Keratinocyte (primary cell): ENCODE results near the gene TWIST2. TPM values are rescaled to one million over a fixed set of nuclear protein-coding genes. Genes with fewer than 3 reads are reported as not detected.

Experiments
- DNase-seq: peaks from one replicate; pipeline ENCODE4 v3.0.0-alpha.2; 2011; ENCODE audit warnings: low read depth, missing footprints, low spot score
- FAIRE-seq: peaks from 2 replicates; lab custom pipeline; 2011; peaks lifted over from hg19 to GRCh38; lab: Jason Lieb, UNC
- H2AFZ ChIP-seq: 2 replicates; pipeline ENCODE4 v1.6.0; 2012; ENCODE audit warnings: low read length, control low read depth, inconsistent platforms; ENCODE audit not compliant: control insufficient read depth
- H3K27ac ChIP-seq: 2 replicates; pipeline ENCODE4 v1.5.1; 2011; ENCODE audit warnings: low read length; ENCODE audit not compliant: control insufficient read depth, insufficient read depth
- H3K27me3 ChIP-seq: 3 replicates; pipeline ENCODE4 v1.6.0; 2011; ENCODE audit warnings: low read length; ENCODE audit not compliant: control insufficient read depth, insufficient read depth; ENCODE audit errors: extremely low read depth
- H3K36me3 ChIP-seq, 2 experiments: 2 replicates in 1 of 2; 3 replicates in 1 of 2; pipeline ENCODE4 v1.5.1; 2011; ENCODE audit warnings: low read length in 2 of 2, mild to moderate bottlenecking in 1 of 2; ENCODE audit not compliant: control insufficient read depth in 2 of 2, insufficient read depth in 2 of 2; ENCODE audit errors: extremely low read depth in 1 of 2
- H3K4me1 ChIP-seq: 3 replicates; pipeline ENCODE4 v1.5.1; 2011; ENCODE audit warnings: low read length; ENCODE audit not compliant: control insufficient read depth, insufficient read depth; ENCODE audit errors: extremely low read depth
- H3K4me2 ChIP-seq: 3 replicates; pipeline ENCODE4 v1.6.0; 2011; ENCODE audit warnings: low read depth, low read length; ENCODE audit not compliant: control insufficient read depth, insufficient read depth; ENCODE audit errors: extremely low read depth
- H3K4me3 ChIP-seq, 3 experiments: fragments of 200-600 bp in 1 of 3; sonication (generic) in 1 of 3; 2 replicates in 2 of 3; 3 replicates in 1 of 3; pipeline ENCODE4 v1.5.1; 2011 to 2016; ENCODE audit warnings: low read length in 3 of 3, mild to moderate bottlenecking in 3 of 3, control low read depth in 2 of 3, inconsistent platforms in 1 of 3, low read depth in 1 of 3, mixed read lengths in 1 of 3, mixed run types in 1 of 3, moderate library complexity in 1 of 3; ENCODE audit not compliant: control insufficient read depth in 2 of 3, insufficient read depth in 2 of 3; ENCODE audit errors: extremely low read depth in 1 of 3
- H3K79me2 ChIP-seq: 2 replicates; pipeline ENCODE4 v1.6.0; 2012; ENCODE audit warnings: low read length; ENCODE audit not compliant: control insufficient read depth, insufficient read depth
- H3K9ac ChIP-seq: 3 replicates; pipeline ENCODE4 v1.6.0; 2011; ENCODE audit warnings: low read length; ENCODE audit not compliant: control insufficient read depth, insufficient read depth; ENCODE audit errors: extremely low read depth
- H3K9me1 ChIP-seq: 3 replicates; pipeline ENCODE4 v1.6.0; 2011; ENCODE audit warnings: low read length; ENCODE audit not compliant: control insufficient read depth, insufficient read depth; ENCODE audit errors: extremely low read depth
- H3K9me3 ChIP-seq: 2 replicates; pipeline ENCODE4 v1.5.1; 2012; ENCODE audit warnings: low read depth, low read length; ENCODE audit not compliant: control insufficient read depth
- H4K20me1 ChIP-seq: 3 replicates; pipeline ENCODE4 v1.6.0; 2011; ENCODE audit warnings: low read length; ENCODE audit not compliant: control insufficient read depth, insufficient read depth; ENCODE audit errors: extremely low read depth
- CTCF ChIP-seq, 3 experiments: IDR thresholded peaks in 1 of 3; conservative IDR thresholded peaks in 1 of 3; optimal IDR thresholded peaks in 1 of 3; 2 replicates in 2 of 3; 3 replicates in 1 of 3; pipeline versions ENCODE3 to v1.5.1; 2011; ENCODE audit warnings: low read length in 3 of 3, mild to moderate bottlenecking in 3 of 3, moderate library complexity in 2 of 3, control low read depth in 1 of 3, inconsistent platforms in 1 of 3; ENCODE audit not compliant: insufficient read depth in 2 of 3; ENCODE audit errors: extremely low read depth in 1 of 3
- EZH2 ChIP-seq: IDR thresholded peaks from one replicate; pipeline ENCODE4 v1.6.1; 2012; ENCODE audit warnings: inconsistent platforms, mild to moderate bottlenecking, low read length, moderate library complexity
- dilution Hi-C: fragments of 300-500 bp; cut with MboI; formaldehyde crosslinking; loops from one replicate; pipeline ENCODE4 v1.7.0; 2020; ENCODE audit warnings: low sequenced_read_pairs; ENCODE audit not compliant: extremely low pct_ligation_motif_present
- polyA plus RNA-seq, 5 experiments: library from polyadenylated mRNA; depleted of rRNA in 3 of 5; stranded (reverse) in 3 of 5; stranded (forward) in 1 of 5; unstranded in 1 of 5; fragments of >200 nt; gene quantifications; 1 replicate in 1 of 5; 2 replicates in 3 of 5; 3 replicates in 1 of 5; pipeline versions ENCODE4 v1.2.1 to v1.2.3, GENCODE V29; 2011 to 2012; ENCODE audit warnings: missing spikeins in 2 of 5, low read depth in 1 of 5, low replicate concordance in 1 of 5

TWIST2 gene
- polyA plus RNA-seq, 1 donor (not counting 4 experiments of a cell fraction or from before 2014, with no cell fraction given): 5.5 TPM

GRCh38 chr2:238921681-238922319 is 73.9 kb downstream of the TWIST2 start:
- no peak overlapping the region for H3K4me2 ChIP-seq
- H3K4me3 ChIP-seq: no peak overlapping the region
- no peak for DNase-seq
- H3K79me2 ChIP-seq: no peaks in the 10 kb centered on the region
- dilution Hi-C loops: no loop called here
- H3K9me1 ChIP-seq: no peaks in the 10 kb centered on the region
- peaks cover 30% of the 10 kb centered on the region for H3K27me3 ChIP-seq
- no peak for FAIRE-seq
- no peak for TF ChIP-seq CTCF (optimal IDR thresholded peaks at IDR 0.05 in 1 of 3, IDR thresholded peaks at IDR 0.05 in 1 of 3, conservative IDR thresholded peaks at IDR 0.05 in 1 of 3; ENCODE audit: extremely low read depth in 1 of 3, insufficient read depth in 2 of 3, low read length in 3 of 3)
- H3K36me3 ChIP-seq: no peaks in the 10 kb centered on the region
- H3K9ac ChIP-seq: no peak overlapping the region
- no peaks in the 10 kb centered on the region for H3K9me3 ChIP-seq
- H3K27ac ChIP-seq: no peak overlapping the region
- no peak overlapping the region for H2AFZ ChIP-seq
- peaks cover 8% of the 10 kb centered on the region for H3K4me1 ChIP-seq
- no peaks in the 10 kb centered on the region for H4K20me1 ChIP-seq

DNA sequence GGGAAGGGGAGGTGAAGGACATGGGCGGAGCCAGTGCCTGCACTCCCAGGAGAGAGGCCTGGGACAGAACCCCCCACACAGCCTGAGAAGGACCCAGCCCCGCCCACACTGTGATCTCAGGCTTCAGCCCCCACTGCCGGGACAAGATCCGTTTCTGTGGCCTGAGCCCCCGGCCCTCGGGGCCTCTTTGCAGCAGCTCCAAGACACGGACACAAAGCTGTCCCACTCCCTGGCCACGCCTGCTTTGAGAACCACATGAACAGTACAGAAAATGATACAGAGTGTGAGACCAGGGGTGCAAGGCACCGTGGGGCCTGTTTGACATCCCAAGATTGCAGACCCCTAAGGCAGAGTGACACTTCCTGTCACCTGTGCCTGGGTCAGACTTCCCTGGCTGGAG is 74.5 kb downstream of the TWIST2 start:
- H3K4me3 ChIP-seq: no peak overlapping the region
- dilution Hi-C loops: no loop called here
- no peak overlapping the region for H3K9ac ChIP-seq
- H3K9me1 ChIP-seq: no peaks in the 10 kb centered on the region
- H3K4me2 ChIP-seq: no peak overlapping the region
- no peak for DNase-seq
- H3K79me2 ChIP-seq: no peaks in the 10 kb centered on the region
- H3K36me3 ChIP-seq: no peaks in the 10 kb centered on the region
- no peak overlapping the region for H3K27ac ChIP-seq
- TF ChIP-seq EZH2: no peak
- no peak for TF ChIP-seq CTCF (optimal IDR thresholded peaks at IDR 0.05 in 1 of 3, IDR thresholded peaks at IDR 0.05 in 1 of 3, conservative IDR thresholded peaks at IDR 0.05 in 1 of 3; ENCODE audit: extremely low read depth in 1 of 3, insufficient read depth in 2 of 3, low read length in 3 of 3)
- H2AFZ ChIP-seq: no peak overlapping the region
- no peaks in the 10 kb centered on the region for H3K9me3 ChIP-seq
- FAIRE-seq: no peak
- peaks cover 30% of the 10 kb centered on the region for H3K27me3 ChIP-seq
- H3K4me1 ChIP-seq: peaks cover 7% of the 10 kb centered on the region
- no peaks in the 10 kb centered on the region for H4K20me1 ChIP-seq
